Measurements from ENCODE around the gene IRX6.
A peak's percentile ranks its signal among the peaks of the same experiment; 100 is the strongest.

The IRX6 gene

DNA sequence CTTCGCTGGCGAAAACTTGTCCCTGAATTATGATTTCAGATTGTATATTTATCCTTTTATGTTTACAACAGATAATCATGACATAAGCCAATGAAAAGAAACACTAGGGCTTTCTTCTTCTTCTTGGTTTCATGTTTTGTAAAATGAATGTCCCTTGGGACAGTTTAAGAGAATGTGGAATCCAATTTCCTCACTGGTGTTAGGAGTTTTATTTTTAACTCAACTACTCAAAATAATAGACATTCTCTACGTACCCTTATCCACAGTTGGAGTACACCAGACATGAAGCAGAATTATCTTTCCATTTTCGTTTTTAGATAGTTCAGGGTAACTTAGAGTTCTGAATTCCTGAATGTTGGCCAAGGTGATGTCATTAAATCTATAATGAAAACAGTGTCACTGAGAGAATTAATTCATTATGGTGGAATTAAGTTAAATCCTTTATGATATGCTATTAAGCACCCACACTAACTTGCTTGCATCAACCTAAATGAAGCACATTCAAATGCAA, 43.4 kb downstream of the IRX6 start:
- DNase-seq (ENCODE audit: low read depth, low spot score): no peak

- DNase-seq (ENCODE audit: low read depth, low spot score): no peak
Measured at GRCh38 chr16:55367866-55368603, 44.0 kb downstream of the IRX6 start.

GRCh38 chr16:55369151-55369550, 45.1 kb downstream of the IRX6 start:
- DNase-seq (ENCODE audit: low read depth, low spot score): no peak

- DNase-seq (ENCODE audit: low read depth, low spot score): peak; percentile 30
Measured at GRCh38 chr16:55370762-55371482, 46.9 kb downstream of the IRX6 start.

DNA sequence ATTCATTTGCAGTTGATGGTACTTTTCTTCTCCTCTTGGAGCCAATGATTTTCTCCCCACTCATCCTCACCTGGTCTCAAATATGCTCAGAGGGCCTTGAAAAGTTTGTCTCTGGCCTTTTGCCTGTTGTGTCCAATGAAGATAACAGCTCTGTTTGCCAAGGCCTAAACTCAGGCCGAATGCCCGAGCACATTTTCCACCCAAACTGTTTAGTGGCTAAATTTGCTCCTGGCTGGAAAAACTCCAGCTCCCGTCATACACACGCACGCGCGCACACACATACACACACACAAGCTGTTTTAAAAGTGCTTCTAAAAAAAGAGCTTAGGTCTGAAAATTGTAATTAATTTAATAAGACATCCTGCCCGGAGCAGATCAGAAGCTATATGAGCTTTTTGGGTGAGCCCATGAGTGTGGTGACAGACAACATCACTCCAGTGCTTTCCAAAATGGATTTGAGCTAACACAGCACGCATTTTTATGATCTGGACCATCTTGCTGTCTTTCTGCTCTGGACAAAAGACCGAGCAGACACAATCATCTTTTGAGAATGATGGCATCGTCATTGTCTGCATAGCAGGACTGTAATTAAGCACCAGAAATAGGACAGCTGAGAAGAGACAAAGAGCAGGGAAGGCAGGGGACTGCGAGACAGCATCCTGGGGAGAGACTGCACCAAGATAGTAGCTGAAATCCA, 48.9 kb downstream of the IRX6 start:
- no peak for DNase-seq (ENCODE audit: low read depth, low spot score)

GRCh38 chr16:55373489-55373832, 49.5 kb downstream of the IRX6 start:
- no peak for DNase-seq (ENCODE audit: low read depth, low spot score)

DNA sequence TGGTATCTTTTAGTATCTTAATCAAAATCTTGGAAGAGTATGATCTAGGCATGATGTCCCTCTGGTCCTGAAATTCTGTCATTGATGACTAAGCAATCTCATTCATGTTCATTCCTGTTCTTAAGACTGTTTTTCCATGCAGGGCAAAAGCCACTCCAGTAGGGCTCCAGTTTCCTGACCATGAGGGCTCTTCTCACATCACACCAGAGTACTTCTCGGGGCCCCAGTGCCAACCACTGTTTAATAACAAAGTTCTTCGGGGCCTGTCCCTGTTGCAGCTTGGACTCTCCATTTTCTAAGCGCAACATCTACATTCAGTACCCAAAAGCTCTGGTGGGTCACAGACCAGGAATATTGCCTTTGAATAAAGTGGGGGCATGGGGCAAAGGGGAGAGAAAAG, 52.0 kb downstream of the IRX6 start:
- no peak for DNase-seq (ENCODE audit: low read depth, low spot score)

- DNase-seq (ENCODE audit: low read depth, low spot score): no peak
Measured at GRCh38 chr16:55376567-55377167, 52.7 kb downstream of the IRX6 start.

GRCh38 chr16:55377840-55378239, 53.8 kb downstream of the IRX6 start:
- no peak for DNase-seq (ENCODE audit: low read depth, low spot score)

GRCh38 chr16:55378616-55379015, 54.6 kb downstream of the IRX6 start:
- no peak for DNase-seq (ENCODE audit: low read depth, low spot score)

DNA sequence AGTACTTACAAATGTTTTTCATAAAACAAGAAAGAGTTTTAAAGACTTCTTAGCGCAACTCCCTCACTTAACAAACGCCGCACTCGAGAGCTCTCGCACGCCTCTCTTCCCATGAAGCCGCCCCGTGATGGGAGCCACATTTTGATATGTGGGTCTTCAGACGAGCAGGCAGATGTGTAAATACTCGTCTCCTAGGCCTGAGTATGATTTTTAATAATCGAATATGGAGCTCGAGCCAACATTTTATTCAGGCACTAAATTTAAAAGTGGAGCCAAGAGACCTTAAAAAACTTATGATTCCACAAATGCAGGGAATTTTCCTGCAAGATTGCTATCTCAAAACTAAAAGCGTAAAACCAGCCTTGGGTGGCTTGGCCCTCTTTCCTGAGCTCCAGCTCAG, 55.4 kb downstream of the IRX6 start:
- no peak for DNase-seq (ENCODE audit: low read depth, low spot score)

DNA sequence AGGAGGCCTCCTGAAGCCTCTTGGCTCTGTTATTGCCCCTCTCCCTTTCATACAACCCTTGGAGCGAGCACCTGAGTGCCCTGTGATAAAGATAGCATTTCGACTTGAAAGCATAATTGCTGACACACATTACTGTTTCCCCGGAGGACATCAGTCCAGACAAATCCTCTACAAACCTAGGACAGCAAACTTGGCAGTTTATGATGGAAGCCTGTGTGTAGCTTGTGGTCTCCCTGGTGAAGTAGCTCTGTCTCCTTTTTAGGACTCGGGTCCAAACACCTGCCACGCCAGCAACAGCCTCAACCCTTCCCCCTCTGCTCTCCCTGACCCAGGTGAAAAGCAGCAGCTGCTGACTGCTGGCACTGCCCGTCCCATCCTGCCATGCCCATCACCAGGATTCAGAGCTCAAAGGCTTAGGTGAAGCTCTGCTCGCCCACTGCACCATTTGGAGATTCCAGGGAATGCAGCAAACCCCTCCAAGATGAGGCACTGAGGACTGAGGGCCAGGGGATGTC, 55.9 kb downstream of the IRX6 start:
- no peak for DNase-seq (ENCODE audit: low read depth, low spot score)
